ENCODE results near the gene TMPRSS15. TPM values are rescaled to one million over a fixed set of nuclear protein-coding genes. Genes with fewer than 3 reads are reported as not detected.

TMPRSS15 gene
- total RNA-seq, 3 donors from 2014 or later (not counting 1 experiment from before 2014, with no cell fraction given) = not detected

DNA sequence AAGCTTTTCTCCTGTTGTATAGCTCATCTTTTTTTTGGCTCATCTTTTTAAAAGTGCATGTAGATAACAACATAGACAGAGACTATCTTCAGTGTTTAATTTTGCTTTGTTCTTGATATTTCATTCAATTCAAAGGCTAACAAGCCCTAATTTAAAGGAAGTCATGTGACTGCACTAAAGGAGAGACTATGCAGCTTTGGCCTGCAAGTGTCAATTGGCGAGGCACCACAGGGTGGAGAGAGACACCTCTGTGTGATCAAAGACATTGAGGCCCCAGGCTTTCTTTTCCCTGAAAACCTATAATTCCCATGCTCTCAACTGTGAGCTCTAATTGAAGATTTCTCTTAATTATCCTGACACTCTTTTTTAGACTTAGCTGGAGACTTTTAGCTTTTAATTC, 105.4 kb downstream of the TMPRSS15 start:
- Mint-ChIP-seq H3K27me3 (ENCODE audit: low read depth in 2 of 2) (no peaks in the 10 kb centered on the region), H3K27ac (no peak overlapping the region), H3K4me1 (no peaks in the 10 kb centered on the region), H3K36me3 (no peaks in the 10 kb centered on the region), H3K4me3 (no peak overlapping the region), H3K9me3 (no peaks in the 10 kb centered on the region)
- ATAC-seq (no peak), DNase-seq (no peak)
- no peaks in the 10 kb centered on the region for H3K4me1 ChIP-seq (ENCODE audit: control insufficient read depth, insufficient read depth, low read length)
- 31% methylated on average over 1 of the region's 1 CpG for WGBS (ENCODE audit: insufficient coverage)
- H3K36me3 ChIP-seq (ENCODE audit: control insufficient read depth, insufficient read depth, low read length) = no peaks in the 10 kb centered on the region
- TF ChIP-seq, protein P1, sequence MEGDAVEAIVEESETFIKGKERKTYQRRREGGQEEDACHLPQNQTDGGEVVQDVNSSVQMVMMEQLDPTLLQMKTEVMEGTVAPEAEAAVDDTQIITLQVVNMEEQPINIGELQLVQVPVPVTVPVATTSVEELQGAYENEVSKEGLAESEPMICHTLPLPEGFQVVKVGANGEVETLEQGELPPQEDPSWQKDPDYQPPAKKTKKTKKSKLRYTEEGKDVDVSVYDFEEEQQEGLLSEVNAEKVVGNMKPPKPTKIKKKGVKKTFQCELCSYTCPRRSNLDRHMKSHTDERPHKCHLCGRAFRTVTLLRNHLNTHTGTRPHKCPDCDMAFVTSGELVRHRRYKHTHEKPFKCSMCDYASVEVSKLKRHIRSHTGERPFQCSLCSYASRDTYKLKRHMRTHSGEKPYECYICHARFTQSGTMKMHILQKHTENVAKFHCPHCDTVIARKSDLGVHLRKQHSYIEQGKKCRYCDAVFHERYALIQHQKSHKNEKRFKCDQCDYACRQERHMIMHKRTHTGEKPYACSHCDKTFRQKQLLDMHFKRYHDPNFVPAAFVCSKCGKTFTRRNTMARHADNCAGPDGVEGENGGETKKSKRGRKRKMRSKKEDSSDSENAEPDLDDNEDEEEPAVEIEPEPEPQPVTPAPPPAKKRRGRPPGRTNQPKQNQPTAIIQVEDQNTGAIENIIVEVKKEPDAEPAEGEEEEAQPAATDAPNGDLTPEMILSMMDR (IDR thresholded peaks at IDR 0.05) = no peak
- H3K27ac ChIP-seq (ENCODE audit: low read length) = no peak overlapping the region
- H3K4me3 ChIP-seq (ENCODE audit: low read length) = no peak overlapping the region
- H3K27me3 ChIP-seq (ENCODE audit: control insufficient read depth, insufficient read depth, low read length) = no peaks in the 10 kb centered on the region
- intact Hi-C loops (cut with micrococcal nuclease) = no loop called here
- no peaks in the 10 kb centered on the region for H3K9me3 ChIP-seq (ENCODE audit: control insufficient read depth, insufficient read depth, low read length)

DNA sequence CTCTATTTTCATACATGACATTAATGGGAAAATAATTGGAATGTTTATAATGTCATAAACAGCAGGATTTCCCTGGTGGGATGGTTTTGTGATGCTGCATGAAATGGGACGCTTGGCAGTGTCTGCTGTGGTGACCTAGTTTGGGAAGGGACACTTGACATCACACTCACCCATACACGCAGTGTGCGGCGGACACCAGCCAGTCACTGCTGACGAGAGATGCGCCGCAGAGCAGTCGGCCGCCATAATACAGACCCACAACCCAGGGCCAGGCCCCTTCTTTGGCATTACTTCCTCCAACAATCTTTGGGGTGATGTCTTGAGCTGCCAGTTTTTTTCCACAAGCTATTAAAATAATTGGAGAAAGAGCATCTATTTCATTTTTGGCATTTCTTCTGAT, 109.5 kb downstream of the TMPRSS15 start:
- H3K36me3 ChIP-seq (ENCODE audit: control insufficient read depth, insufficient read depth, low read length) = no peaks in the 10 kb centered on the region
- H3K27ac ChIP-seq (ENCODE audit: low read length) = no peak overlapping the region
- Mint-ChIP-seq H3K27me3 (ENCODE audit: low read depth in 2 of 2) (no peaks in the 10 kb centered on the region), H3K9me3 (no peaks in the 10 kb centered on the region), H3K36me3 (no peaks in the 10 kb centered on the region), H3K4me1 (no peaks in the 10 kb centered on the region), H3K27ac (no peak overlapping the region), H3K4me3 (no peak overlapping the region)
- TF ChIP-seq, protein P1 (IDR thresholded peaks at IDR 0.05) = no peak
- intact Hi-C loops (cut with micrococcal nuclease) = no loop called here
- 83% methylated on average over 9 of the region's 9 CpGs for WGBS (ENCODE audit: insufficient coverage)
- H3K27me3 ChIP-seq (ENCODE audit: control insufficient read depth, insufficient read depth, low read length) = no peaks in the 10 kb centered on the region
- DNase-seq (no peak), ATAC-seq (no peak)
- H3K9me3 ChIP-seq (ENCODE audit: control insufficient read depth, insufficient read depth, low read length) = no peaks in the 10 kb centered on the region
- no peak overlapping the region for H3K4me3 ChIP-seq (ENCODE audit: low read length)
- no peaks in the 10 kb centered on the region for H3K4me1 ChIP-seq (ENCODE audit: control insufficient read depth, insufficient read depth, low read length)

DNA sequence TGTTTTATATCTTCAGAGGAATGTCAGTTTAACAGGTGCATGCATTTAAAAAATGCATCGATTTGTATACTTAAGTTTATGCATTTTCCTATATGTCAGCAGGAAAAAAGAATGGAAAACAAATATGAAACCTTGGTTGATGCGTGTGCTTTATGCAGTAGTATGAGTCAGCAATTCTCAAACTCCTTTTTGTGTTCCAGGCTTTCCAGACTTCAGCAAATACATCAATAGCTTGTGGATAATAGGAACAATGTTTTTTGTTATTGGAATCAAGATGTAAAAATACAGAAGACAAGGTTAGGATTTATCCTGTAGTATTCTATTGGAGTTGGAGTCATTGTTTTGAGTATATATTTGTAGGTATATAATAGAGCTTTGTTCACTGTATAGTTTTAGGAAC, 113.7 kb downstream of the TMPRSS15 start:
- H3K36me3 ChIP-seq (ENCODE audit: control insufficient read depth, insufficient read depth, low read length) = no peaks in the 10 kb centered on the region
- no peaks in the 10 kb centered on the region for H3K36me3 Mint-ChIP-seq
- no peaks in the 10 kb centered on the region for H3K9me3 Mint-ChIP-seq
- H3K27ac ChIP-seq (ENCODE audit: low read length) = no peak overlapping the region
- no peaks in the 10 kb centered on the region for H3K27me3 ChIP-seq (ENCODE audit: control insufficient read depth, insufficient read depth, low read length)
- no peak overlapping the region for H3K4me3 ChIP-seq (ENCODE audit: low read length)
- no peak for DNase-seq
- H3K27ac Mint-ChIP-seq = no peak overlapping the region
- H3K4me1 ChIP-seq (ENCODE audit: control insufficient read depth, insufficient read depth, low read length) = no peaks in the 10 kb centered on the region
- no peak overlapping the region for H3K4me3 Mint-ChIP-seq
- peaks cover 0 to 10% of the 10 kb centered on the region in 2 donors for H3K27me3 Mint-ChIP-seq (ENCODE audit: low read depth in 2 of 2)
- no peak for ATAC-seq
- intact Hi-C loops (cut with micrococcal nuclease) = no loop called here
- WGBS (ENCODE audit: insufficient coverage) = 71% methylated on average over 2 of the region's 2 CpGs
- H3K9me3 ChIP-seq (ENCODE audit: control insufficient read depth, insufficient read depth, low read length) = no peaks in the 10 kb centered on the region
- TF ChIP-seq, protein P1 (IDR thresholded peaks at IDR 0.05) = no peak
- no peaks in the 10 kb centered on the region for H3K4me1 Mint-ChIP-seq

DNA sequence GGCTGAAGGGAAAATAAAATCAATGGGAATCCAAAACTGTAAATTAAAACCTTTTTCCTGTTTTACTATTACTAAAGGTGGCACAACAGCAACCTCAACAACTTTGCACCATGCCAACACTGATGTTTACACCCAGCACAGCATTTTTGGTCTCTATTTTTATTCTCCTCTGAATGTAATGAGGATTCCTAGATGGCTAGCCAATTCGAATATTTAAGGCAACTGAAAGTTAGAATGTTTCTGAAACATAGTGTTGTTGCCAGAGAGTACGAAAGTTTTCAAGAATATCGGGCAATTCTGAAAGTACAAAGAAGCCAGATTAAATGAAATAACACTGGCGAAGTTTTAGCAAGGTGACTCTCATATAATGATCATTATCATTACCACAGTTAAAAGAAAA, 118.2 kb downstream of the TMPRSS15 start:
- peaks cover 0 to 10% of the 10 kb centered on the region in 2 donors for H3K27me3 Mint-ChIP-seq (ENCODE audit: low read depth in 2 of 2)
- WGBS (ENCODE audit: insufficient coverage) = 88% methylated on average over 3 of the region's 4 CpGs

More for the DNA sequence above, 118.2 kb downstream of the TMPRSS15 start:
- H3K4me1 ChIP-seq (ENCODE audit: control insufficient read depth, insufficient read depth, low read length) = no peaks in the 10 kb centered on the region
- intact Hi-C loops (cut with micrococcal nuclease) = no loop called here
- Mint-ChIP-seq H3K36me3 (no peaks in the 10 kb centered on the region), H3K9me3 (peaks cover 0 to 2% of the 10 kb centered on the region in 2 donors), H3K27ac (no peak overlapping the region), H3K4me1 (no peaks in the 10 kb centered on the region), H3K4me3 (no peak overlapping the region)
- H3K9me3 ChIP-seq (ENCODE audit: control insufficient read depth, insufficient read depth, low read length) = no peaks in the 10 kb centered on the region
- no peak overlapping the region for H3K27ac ChIP-seq (ENCODE audit: low read length)
- H3K36me3 ChIP-seq (ENCODE audit: control insufficient read depth, insufficient read depth, low read length) = no peaks in the 10 kb centered on the region
- no peak overlapping the region for H3K4me3 ChIP-seq (ENCODE audit: low read length)
- no peaks in the 10 kb centered on the region for H3K27me3 ChIP-seq (ENCODE audit: control insufficient read depth, insufficient read depth, low read length)
- no peak for DNase-seq
- TF ChIP-seq, protein P1 (IDR thresholded peaks at IDR 0.05) = no peak
- no peak for ATAC-seq
